Hepatocyte (in vitro differentiated cells): ENCODE data around the gene ADAP2. TPM values are rescaled to one million over a fixed set of nuclear protein-coding genes. Genes with fewer than 3 reads are reported as not detected.

ENCODE experiments used
- DNase-seq: peaks from one replicate; pipeline ENCODE4 v3.0.0-alpha.2; 2016; ENCODE audit warnings: low spot score
- H2AFZ ChIP-seq: fragments of 200-600 bp; sonication (generic); 2 replicates; pipeline ENCODE4 v1.6.0; 2016; ENCODE audit warnings: antibody characterized with exemption, mild to moderate bottlenecking
- H3K27ac ChIP-seq: fragments of 200-600 bp; sonication (generic); 2 replicates; pipeline ENCODE4 v1.5.1; 2016; ENCODE audit warnings: mild to moderate bottlenecking
- H3K27me3 ChIP-seq: fragments of 200-600 bp; sonication (generic); 2 replicates; pipeline ENCODE4 v1.6.1; 2016
- H3K36me3 ChIP-seq: fragments of 200-600 bp; sonication (generic); replicated peaks from 2 replicates; pipeline ENCODE4 v1.5.1; 2016; ENCODE audit warnings: low read depth; ENCODE audit not compliant: insufficient read depth
- H3K4me1 ChIP-seq: fragments of 200-600 bp; sonication (generic); 2 replicates; pipeline ENCODE4 v1.5.1; 2016; ENCODE audit warnings: mild to moderate bottlenecking, moderate library complexity; ENCODE audit not compliant: insufficient read depth
- H3K4me2 ChIP-seq: fragments of 200-600 bp; sonication (generic); 2 replicates; pipeline ENCODE4 v1.6.0; 2016
- H3K4me3 ChIP-seq: fragments of 200-600 bp; sonication (generic); 2 replicates; pipeline ENCODE4 v1.5.1; 2016; ENCODE audit warnings: mild to moderate bottlenecking
- H3K79me2 ChIP-seq: fragments of 200-600 bp; sonication (generic); 2 replicates; pipeline ENCODE4 v1.6.0; 2017; ENCODE audit warnings: mild to moderate bottlenecking
- H3K9me2 ChIP-seq: fragments of 200-600 bp; sonication (generic); replicated peaks from 2 replicates; pipeline ENCODE4 v1.6.0; 2017; ENCODE audit warnings: mild to moderate bottlenecking; ENCODE audit not compliant: insufficient read depth
- H3K9me3 ChIP-seq: fragments of 200-600 bp; sonication (generic); 2 replicates; pipeline ENCODE4 v1.5.1; 2016; ENCODE audit warnings: low read depth, mild to moderate bottlenecking
- H4K20me1 ChIP-seq: fragments of 200-600 bp; sonication (generic); 2 replicates; pipeline ENCODE4 v1.6.0; 2016; ENCODE audit warnings: mild to moderate bottlenecking; ENCODE audit not compliant: insufficient read depth, poor library complexity, severe bottlenecking
- EZH2 ChIP-seq: fragments of 200-600 bp; sonication (generic); IDR thresholded peaks from 2 replicates; pipeline ENCODE4 v1.6.1; 2016; ENCODE audit warnings: antibody characterized with exemption, mild to moderate bottlenecking, borderline replicate concordance
- EZH2phosphoT487 ChIP-seq: fragments of 200-600 bp; sonication (generic); IDR thresholded peaks from one replicate; pipeline ENCODE4 v1.6.1; 2018; ENCODE audit warnings: antibody characterized with exemption, mild to moderate bottlenecking, low read depth, moderate library complexity; ENCODE audit not compliant: unreplicated experiment, severe bottlenecking
- WGBS: methylation state at CpG from one replicate; pipeline ENCODE4 v1.1.6; 2016; ENCODE audit warnings: low lambda C conversion rate; ENCODE audit errors: missing lambda C conversion rate; 5-methylcytosine and 5-hydroxymethylcytosine counted together
- polyA plus RNA-seq: library from polyadenylated mRNA; unstranded; fragments of >200 nt; fragmentation: Nextera tagmentation; extraction: Ambion mirVana; gene quantifications from 2 replicates; pipeline ENCODE4 v1.2.1, GENCODE V29; 2016
- total RNA-seq: library from RNA; depleted of rRNA; stranded (reverse); fragments of >200 nt; gene quantifications from 2 replicates; pipeline ENCODE4 v1.2.3, GENCODE V29; 2014
- TF ChIP-seq, protein P1 (sequence below): fragments of 200-600 bp; sonication (generic); IDR thresholded peaks from 2 replicates; pipeline ENCODE4 v1.5.1; 2016; ENCODE audit warnings: antibody characterized with exemption, mild to moderate bottlenecking; ENCODE audit not compliant: poor library complexity

The ADAP2 gene
- total and polyA plus RNA-seq, 2 experiments from 2014 or later, result 0.70 to 1.5 TPM

DNA sequence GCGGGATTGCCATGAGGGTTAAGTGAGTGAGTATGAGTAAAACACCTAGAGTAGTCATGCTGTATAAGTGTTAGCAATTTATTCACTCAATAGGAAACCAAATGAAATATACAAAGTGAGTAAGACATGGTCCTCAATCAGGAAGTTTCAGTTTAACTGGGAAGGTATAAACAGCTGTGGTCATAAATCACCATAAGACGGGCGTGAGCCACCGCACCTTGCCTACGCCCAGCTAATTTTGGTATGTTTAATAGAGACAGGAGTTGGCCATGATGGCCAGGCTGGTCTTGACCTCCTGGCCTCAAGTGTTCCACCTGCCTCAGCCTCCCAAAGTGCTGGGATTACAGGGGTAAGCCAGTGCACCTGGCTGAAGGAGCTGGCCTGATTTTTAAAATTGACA lies 76.1 kb downstream of the ADAP2 start:
- no peaks in the 10 kb centered on the region for H3K27me3 ChIP-seq
- TF ChIP-seq EZH2 (no peak), EZH2phosphoT487 (no peak)
- TF ChIP-seq, protein P1, sequence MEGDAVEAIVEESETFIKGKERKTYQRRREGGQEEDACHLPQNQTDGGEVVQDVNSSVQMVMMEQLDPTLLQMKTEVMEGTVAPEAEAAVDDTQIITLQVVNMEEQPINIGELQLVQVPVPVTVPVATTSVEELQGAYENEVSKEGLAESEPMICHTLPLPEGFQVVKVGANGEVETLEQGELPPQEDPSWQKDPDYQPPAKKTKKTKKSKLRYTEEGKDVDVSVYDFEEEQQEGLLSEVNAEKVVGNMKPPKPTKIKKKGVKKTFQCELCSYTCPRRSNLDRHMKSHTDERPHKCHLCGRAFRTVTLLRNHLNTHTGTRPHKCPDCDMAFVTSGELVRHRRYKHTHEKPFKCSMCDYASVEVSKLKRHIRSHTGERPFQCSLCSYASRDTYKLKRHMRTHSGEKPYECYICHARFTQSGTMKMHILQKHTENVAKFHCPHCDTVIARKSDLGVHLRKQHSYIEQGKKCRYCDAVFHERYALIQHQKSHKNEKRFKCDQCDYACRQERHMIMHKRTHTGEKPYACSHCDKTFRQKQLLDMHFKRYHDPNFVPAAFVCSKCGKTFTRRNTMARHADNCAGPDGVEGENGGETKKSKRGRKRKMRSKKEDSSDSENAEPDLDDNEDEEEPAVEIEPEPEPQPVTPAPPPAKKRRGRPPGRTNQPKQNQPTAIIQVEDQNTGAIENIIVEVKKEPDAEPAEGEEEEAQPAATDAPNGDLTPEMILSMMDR, result no peak
- no peak overlapping the region for H3K4me3 ChIP-seq
- H2AFZ ChIP-seq, result no peak overlapping the region
- DNase-seq, result no peak
- no peak overlapping the region for H3K4me2 ChIP-seq
- H3K4me1 ChIP-seq, result no peaks in the 10 kb centered on the region
- no peaks in the 10 kb centered on the region for H3K79me2 ChIP-seq
- no peaks in the 10 kb centered on the region for H3K36me3 ChIP-seq
- 94% methylated on average over 5 of the region's 5 CpGs for WGBS
- no peaks in the 10 kb centered on the region for H3K9me3 ChIP-seq
- H3K27ac ChIP-seq, result no peak overlapping the region
- H4K20me1 ChIP-seq, result no peaks in the 10 kb centered on the region
- H3K9me2 ChIP-seq, result no peaks in the 10 kb centered on the region

DNA sequence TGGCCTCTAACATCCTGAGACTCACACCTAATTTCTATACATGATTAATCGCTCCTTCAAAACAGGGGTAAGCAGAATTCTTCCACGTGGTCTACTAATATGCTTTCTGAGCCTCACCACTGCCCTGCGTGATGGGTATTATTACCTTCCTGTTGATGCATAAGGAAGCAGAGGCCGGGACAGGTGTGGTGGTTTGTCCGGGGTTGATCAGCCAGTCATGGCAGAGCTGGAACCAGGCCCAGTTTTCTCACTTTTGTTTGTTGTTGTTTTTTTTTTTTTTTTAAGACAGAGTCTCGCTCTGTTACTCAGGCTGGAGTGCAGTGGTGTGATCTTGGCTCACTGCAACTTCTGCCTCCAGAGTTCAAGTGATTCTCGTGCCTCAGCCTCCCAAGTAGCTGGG lies 80.3 kb downstream of the ADAP2 start:
- H3K27me3 ChIP-seq, result no peaks in the 10 kb centered on the region
- no peak overlapping the region for H2AFZ ChIP-seq
- no peaks in the 10 kb centered on the region for H3K79me2 ChIP-seq
- H3K4me1 ChIP-seq, result no peaks in the 10 kb centered on the region
- H3K27ac ChIP-seq, result no peak overlapping the region
- no peaks in the 10 kb centered on the region for H3K9me2 ChIP-seq
- no peak overlapping the region for H3K4me2 ChIP-seq
- no peaks in the 10 kb centered on the region for H3K36me3 ChIP-seq
- no peaks in the 10 kb centered on the region for H3K9me3 ChIP-seq
- DNase-seq, result no peak
- TF ChIP-seq, protein P1, result no peak
- TF ChIP-seq EZH2phosphoT487, result no peak
- TF ChIP-seq EZH2, result no peak
- H3K4me3 ChIP-seq, result no peak overlapping the region
- WGBS, result 93% methylated on average over 7 of the region's 7 CpGs
- H4K20me1 ChIP-seq, result no peaks in the 10 kb centered on the region

DNA sequence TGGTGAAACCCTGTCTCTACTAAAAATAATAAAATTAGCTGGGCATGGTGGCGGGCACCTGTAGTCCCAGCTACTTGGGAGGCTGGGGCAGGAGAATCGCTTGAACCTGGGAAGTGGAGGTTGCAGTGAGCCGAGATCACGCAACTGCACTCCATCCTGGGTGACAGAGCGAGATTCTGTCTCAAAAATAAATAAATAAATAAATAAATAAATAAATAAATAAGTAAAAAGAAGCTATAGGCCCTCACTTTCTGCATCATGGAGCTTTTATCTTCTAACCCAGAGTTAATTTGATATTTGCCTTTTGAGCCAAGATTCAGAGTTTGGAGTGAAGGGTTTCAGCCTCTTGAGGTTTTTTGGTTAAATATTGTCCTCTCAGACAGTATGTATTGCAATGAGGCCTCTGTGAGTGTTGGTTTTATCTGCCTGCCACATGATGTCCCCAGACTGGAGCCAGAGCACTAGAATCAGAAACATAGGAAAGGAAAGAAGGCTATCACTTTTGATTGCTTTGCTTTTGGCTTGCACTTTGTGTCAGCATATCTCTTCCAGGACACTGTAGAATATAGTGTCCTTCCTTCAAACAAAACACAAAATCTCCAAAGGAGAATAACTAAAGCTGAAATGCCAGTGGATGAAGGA lies 81.6 kb downstream of the ADAP2 start:
- 100% methylated on average over 5 of the region's 5 CpGs for WGBS
- no peaks in the 10 kb centered on the region for H4K20me1 ChIP-seq
- no peaks in the 10 kb centered on the region for H3K9me2 ChIP-seq
- H3K36me3 ChIP-seq, result no peaks in the 10 kb centered on the region
- no peak overlapping the region for H3K4me3 ChIP-seq
- TF ChIP-seq, protein P1, result no peak
- TF ChIP-seq EZH2phosphoT487 (no peak), EZH2 (no peak)
- peaks cover 5% of the 10 kb centered on the region for H3K4me1 ChIP-seq
- no peak overlapping the region for H3K27ac ChIP-seq
- no peak overlapping the region for H3K4me2 ChIP-seq
- H3K9me3 ChIP-seq, result no peaks in the 10 kb centered on the region
- H3K27me3 ChIP-seq, result no peaks in the 10 kb centered on the region
- no peak overlapping the region for H2AFZ ChIP-seq
- H3K79me2 ChIP-seq, result no peaks in the 10 kb centered on the region
- no peak for DNase-seq
